ENCODE results near the gene YPEL4.
A peak's percentile ranks its signal among the peaks of the same experiment; 100 is the strongest.
"Not testable (repeated sequence)": the region's sequence is repeated elsewhere in the genome, so short reads cannot be mapped to it uniquely, and the experiment has no call there.

Gene YPEL4

GRCh38 chr11:57657194-57658022, 7.7 kb upstream of the YPEL4 start, which contains the start of gene CLP1:
CLP1 (plus strand) TSS chr11:57657762; CDS start chr11:57659477, 1,715 bp downstream.
- H3K27ac Mint-ChIP-seq: peak within 1 kb of the TSS; percentile 98

GRCh38 chr11:57656885-57657193, 7.1 kb upstream of the YPEL4 start:
- Mint-ChIP-seq H3K36me3 (peaks cover 6% of the 10 kb centered on the region), H3K27ac (peak overlapping the region; percentile 56)

More at GRCh38 chr11:57657194-57658022, 7.7 kb upstream of the YPEL4 start, which contains the start of gene CLP1:
- Mint-ChIP-seq H3K36me3 (peaks cover 6% of the 10 kb centered on the region), H3K9me3 (no peaks in the 10 kb centered on the region), H3K4me1 (peaks cover 38% of the 10 kb centered on the region), H3K4me3 (peak within 1 kb of the TSS; percentile 100), H3K27me3 (no peaks in the 10 kb centered on the region)

DNA sequence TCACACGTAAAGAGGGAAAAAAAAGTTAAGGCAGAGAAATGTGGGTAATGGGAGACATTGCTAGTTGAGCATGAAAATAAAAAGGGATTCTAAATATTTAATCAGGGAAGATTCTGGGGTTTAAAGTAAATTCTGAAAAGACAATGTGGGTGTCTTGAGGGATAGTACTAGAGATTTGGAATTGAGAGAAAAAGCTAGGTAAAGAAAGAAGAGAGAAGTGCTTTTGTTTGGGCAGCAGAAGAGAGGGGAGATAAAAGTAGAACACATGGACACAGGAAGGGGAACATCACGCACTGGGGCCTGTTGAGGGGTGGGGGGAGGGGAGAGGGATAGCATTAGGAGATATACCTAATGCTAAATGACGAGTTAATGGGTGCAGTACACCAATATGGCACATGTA, 3.5 kb upstream of the YPEL4 start:
- no peaks in the 10 kb centered on the region for H3K9me3 Mint-ChIP-seq
- peak overlapping the region; percentile 77 for H3K27ac Mint-ChIP-seq
- peaks cover 2% of the 10 kb centered on the region for H3K36me3 Mint-ChIP-seq
- peaks cover 1% of the 10 kb centered on the region for H3K27me3 Mint-ChIP-seq
- no peak overlapping the region for H3K4me3 Mint-ChIP-seq
- H3K4me1 Mint-ChIP-seq: peaks cover 49% of the 10 kb centered on the region

More at GRCh38 chr11:57656885-57657193, 7.1 kb upstream of the YPEL4 start:
- H3K27me3 Mint-ChIP-seq: no peaks in the 10 kb centered on the region
- H3K9me3 Mint-ChIP-seq: no peaks in the 10 kb centered on the region
- H3K4me3 Mint-ChIP-seq: peak overlapping the region; percentile 67
- peaks cover 38% of the 10 kb centered on the region for H3K4me1 Mint-ChIP-seq

DNA sequence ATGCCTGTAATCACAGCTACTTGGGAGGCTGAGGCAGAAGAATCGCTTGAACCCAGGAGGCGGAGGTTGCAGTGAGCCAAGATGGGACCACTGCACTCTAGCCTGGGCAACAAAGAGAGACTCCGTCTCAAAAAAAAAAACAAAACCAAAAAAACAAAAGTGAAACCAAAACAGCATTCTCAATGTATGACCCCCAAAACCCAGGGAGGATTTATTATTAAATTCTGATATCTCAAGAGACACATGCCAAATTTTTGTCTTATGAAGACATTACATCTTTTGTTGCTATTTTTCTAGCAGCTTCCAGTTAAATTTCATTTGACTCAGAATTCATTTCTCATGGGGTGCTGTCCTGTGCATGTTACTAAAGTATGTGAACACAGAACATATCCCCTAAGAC, 3.0 kb upstream of the YPEL4 start:
- Mint-ChIP-seq H3K36me3 (peaks cover 2% of the 10 kb centered on the region), H3K27me3 (peaks cover 4% of the 10 kb centered on the region), H3K4me1 (peaks cover 49% of the 10 kb centered on the region), H3K9me3 (no peaks in the 10 kb centered on the region), H3K4me3 (peak overlapping the region; percentile 23), H3K27ac (no peak overlapping the region)

GRCh38 chr11:57652230-57652629, 2.5 kb upstream of the YPEL4 start:
- H3K36me3 Mint-ChIP-seq: not testable (repeated sequence)

DNA sequence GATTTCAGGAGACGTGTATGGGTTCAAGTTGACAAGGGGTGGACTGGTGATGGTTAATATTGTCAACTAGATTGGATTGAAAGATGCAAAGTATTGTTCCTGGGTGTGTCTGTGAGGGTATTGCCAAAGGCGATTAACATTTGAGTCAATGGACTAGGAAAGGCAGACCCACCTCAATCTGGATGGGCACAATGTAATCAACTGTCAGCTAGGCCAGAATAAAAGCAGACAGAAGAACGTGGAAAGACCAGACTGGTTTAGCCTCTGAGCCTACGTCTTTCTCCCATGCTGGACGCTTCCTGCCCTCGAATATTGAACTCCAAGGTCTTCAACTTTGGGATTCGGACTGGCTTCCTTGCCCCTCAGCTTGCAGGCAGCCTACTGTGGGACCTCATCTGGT, 1.7 kb upstream of the YPEL4 start:
- H3K27ac Mint-ChIP-seq: no peak overlapping the region
- H3K9me3 Mint-ChIP-seq: no peaks in the 10 kb centered on the region
- H3K36me3 Mint-ChIP-seq: no peaks in the 10 kb centered on the region
- H3K4me1 Mint-ChIP-seq: peaks cover 48% of the 10 kb centered on the region
- no peak overlapping the region for H3K4me3 Mint-ChIP-seq
- peaks cover 11% of the 10 kb centered on the region for H3K27me3 Mint-ChIP-seq

More at GRCh38 chr11:57652230-57652629, 2.5 kb upstream of the YPEL4 start:
- Mint-ChIP-seq H3K4me3 (peak overlapping the region; percentile 23), H3K4me1 (peaks cover 46% of the 10 kb centered on the region)
- not testable (repeated sequence) for H3K9me3 Mint-ChIP-seq, H3K27me3 Mint-ChIP-seq, H3K27ac Mint-ChIP-seq

DNA sequence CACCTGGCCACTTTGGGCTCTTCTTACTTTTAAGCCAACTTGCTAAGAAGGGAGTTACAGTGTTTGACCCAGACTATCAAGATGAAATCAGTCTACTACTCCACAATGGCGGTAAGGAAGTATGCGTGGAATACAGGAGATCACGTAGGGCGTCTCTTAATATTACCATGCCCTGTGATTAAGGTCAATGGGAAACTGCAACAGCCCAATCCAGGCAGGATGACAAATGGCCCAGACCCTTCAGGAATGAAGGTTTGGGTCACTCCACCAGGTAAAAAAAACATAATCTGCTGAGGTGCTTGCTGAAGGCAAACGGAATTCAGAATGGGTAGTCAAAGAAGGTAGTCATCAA, 1.0 kb upstream of the YPEL4 start:
- H3K27me3 Mint-ChIP-seq: peaks cover 17% of the 10 kb centered on the region
- H3K27ac Mint-ChIP-seq: no peak overlapping the region
- no peak overlapping the region for H3K4me3 Mint-ChIP-seq
- H3K4me1 Mint-ChIP-seq: peaks cover 49% of the 10 kb centered on the region
- H3K9me3 Mint-ChIP-seq: no peaks in the 10 kb centered on the region
- H3K36me3 Mint-ChIP-seq: no peaks in the 10 kb centered on the region

DNA sequence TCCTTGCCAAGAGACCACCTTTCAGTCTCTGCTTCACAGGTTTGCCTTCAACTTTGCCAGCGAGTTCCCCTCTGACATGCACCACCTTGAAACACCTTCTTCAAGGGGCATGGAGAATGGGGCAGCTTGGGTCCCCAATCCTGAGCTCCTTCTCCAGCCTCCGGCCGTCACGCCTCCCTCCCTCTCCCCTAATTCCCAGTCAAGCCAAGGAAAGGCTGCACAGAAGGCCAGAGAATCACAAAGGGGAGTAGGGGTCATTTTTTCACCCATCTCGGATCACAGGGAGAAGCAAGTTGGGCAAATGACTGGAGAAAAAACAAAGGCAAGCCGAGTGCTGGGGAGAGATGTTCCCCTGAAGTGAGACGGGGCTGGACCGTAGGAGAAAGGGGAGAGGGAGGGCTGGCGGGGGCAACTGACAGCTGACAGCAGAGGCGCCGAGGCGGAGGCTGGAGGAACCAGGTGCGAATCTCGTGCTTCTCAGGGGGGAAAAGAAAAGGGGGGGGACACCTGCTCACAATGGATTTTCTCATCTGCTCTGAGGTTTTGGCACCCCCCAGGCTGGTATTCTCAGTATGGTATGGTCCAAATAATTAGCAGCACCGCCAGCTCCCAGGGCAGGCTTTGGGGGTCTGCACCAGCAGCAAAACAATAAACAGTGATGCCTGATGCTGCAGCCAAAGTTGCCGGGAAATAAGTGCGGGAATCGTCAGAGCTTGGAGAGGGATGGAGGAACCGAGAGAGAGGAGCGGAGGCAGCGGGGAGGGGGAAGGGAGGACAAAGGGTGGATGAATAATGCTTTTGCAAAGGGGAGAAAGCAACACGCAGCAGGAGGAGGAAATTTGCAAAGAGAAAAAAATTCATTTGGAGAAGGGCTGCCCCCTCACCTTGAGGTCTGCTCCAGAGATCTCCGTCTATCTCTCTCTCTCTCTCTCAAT, 644 bp downstream of the YPEL4 start:
- Mint-ChIP-seq H3K27ac (peak overlapping the region; percentile 51), H3K36me3 (no peaks in the 10 kb centered on the region), H3K4me1 (peaks cover 49% of the 10 kb centered on the region), H3K4me3 (peak overlapping the region; percentile 90), H3K27me3 (peaks cover 19% of the 10 kb centered on the region), H3K9me3 (no peaks in the 10 kb centered on the region)

DNA sequence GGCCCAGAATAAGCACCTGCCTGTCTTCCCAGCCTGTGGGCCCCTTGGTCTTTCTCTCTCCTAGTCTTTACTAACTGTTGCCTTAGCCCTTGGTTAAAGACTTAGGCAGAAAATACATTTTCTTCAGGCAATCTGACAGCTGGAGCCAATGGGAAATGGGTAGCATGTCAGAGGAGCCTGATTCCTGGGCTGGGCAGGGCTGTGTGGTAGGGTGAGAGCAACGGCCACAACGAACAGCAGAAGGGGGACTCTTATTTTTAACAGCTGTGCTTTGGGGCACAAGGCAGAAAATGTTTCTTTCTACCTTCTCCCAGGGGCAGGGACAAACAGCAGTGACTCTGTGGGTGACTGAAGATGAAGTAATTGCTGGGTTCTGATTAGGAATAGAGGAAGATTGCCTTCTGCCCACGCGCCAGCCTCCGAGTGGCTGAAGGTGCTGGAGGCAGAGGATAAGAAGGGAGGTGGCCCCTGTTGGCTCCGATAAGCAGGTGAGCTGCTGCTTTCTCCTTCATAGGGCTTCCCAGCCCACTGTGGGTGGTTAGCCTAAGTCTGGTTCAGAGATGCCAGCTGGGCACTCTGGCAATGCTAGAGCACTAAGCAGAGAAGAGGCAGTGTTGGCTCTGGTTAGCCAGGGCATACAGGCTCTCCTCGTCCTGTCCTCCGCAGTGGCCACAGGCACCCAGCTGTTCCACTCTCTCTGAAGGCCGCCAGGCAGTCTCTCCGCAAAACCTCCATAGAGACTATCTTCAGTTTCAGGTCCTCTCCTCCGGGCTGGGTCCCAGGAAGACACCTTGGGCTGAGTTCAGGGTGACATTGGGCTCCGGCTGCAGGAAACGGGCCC, 1.5 kb downstream of the YPEL4 start:
- H3K4me1 Mint-ChIP-seq: peaks cover 47% of the 10 kb centered on the region
- no peaks in the 10 kb centered on the region for H3K36me3 Mint-ChIP-seq
- H3K4me3 Mint-ChIP-seq: peak overlapping the region; percentile 90
- H3K27me3 Mint-ChIP-seq: peaks cover 21% of the 10 kb centered on the region
- no peaks in the 10 kb centered on the region for H3K9me3 Mint-ChIP-seq
- no peak overlapping the region for H3K27ac Mint-ChIP-seq

- no peaks in the 10 kb centered on the region for H3K9me3 Mint-ChIP-seq
- peaks cover 22% of the 10 kb centered on the region for H3K27me3 Mint-ChIP-seq
- no peak overlapping the region for H3K4me3 Mint-ChIP-seq
- H3K36me3 Mint-ChIP-seq: no peaks in the 10 kb centered on the region
- peaks cover 41% of the 10 kb centered on the region for H3K4me1 Mint-ChIP-seq
- H3K27ac Mint-ChIP-seq: no peak overlapping the region
These were observed 2.3 kb downstream of the YPEL4 start for GRCh38 chr11:57647372-57647771.

DNA sequence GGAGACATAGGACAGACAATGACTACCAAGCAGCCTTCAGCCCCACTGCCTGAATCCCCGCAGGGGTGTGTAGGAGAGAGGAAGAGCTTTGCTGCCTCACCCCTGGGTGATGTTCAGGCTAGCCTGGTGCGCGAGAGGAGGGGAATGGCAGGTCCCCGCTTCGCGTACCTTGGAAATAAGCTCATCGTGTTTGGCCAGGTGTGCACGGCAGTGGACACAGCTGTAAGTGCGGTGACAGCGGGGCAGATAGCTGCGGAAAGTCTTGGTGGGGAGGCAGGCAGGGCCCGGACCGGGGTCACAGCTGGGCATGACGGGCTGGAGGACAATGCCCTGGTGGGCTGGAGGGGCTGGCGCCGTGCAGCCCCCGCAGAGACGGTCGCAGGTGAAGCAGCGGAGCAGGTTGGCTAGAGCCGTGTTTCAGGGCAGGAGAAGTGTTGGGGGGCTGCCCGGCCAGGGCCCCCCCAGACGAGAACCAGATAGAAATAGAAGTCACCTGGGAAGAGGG, 2.9 kb downstream of the YPEL4 start:
- no peaks in the 10 kb centered on the region for H3K9me3 Mint-ChIP-seq
- H3K36me3 Mint-ChIP-seq: no peaks in the 10 kb centered on the region
- H3K27ac Mint-ChIP-seq: no peak overlapping the region
- no peak overlapping the region for H3K4me3 Mint-ChIP-seq
- H3K27me3 Mint-ChIP-seq: peaks cover 22% of the 10 kb centered on the region
- peaks cover 41% of the 10 kb centered on the region for H3K4me1 Mint-ChIP-seq

DNA sequence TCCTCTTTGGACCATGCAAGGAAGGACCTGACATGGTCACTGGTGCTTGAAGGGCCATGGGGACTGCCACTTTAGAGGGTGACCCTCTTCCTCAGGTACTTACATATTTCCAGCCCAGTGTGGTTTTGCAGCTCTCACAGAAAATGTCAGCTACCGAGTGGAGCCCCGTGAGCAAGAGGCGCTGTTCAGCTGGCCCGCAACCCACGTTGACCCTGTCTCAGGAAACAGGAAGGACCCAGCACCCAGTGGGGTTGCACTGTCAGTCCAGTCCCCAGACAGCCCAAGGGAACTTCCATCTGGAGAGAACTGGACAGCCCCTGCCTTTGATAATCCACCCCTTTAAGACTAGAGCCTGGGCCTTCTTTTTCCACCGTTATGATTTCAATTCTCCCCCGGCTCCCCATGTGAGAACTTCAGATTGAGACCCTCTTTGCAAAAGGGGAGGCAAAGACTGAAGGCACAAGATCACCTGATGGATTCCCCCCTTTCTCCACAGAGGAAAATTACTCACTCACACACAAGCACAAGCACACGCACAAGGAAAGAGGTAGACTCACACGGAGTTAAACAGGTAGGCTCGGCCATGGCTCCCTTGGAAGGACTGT, 3.4 kb downstream of the YPEL4 start:
- Mint-ChIP-seq H3K9me3 (no peaks in the 10 kb centered on the region), H3K36me3 (no peaks in the 10 kb centered on the region), H3K27ac (no peak overlapping the region), H3K4me3 (no peak overlapping the region), H3K27me3 (peaks cover 22% of the 10 kb centered on the region), H3K4me1 (peaks cover 41% of the 10 kb centered on the region)

DNA sequence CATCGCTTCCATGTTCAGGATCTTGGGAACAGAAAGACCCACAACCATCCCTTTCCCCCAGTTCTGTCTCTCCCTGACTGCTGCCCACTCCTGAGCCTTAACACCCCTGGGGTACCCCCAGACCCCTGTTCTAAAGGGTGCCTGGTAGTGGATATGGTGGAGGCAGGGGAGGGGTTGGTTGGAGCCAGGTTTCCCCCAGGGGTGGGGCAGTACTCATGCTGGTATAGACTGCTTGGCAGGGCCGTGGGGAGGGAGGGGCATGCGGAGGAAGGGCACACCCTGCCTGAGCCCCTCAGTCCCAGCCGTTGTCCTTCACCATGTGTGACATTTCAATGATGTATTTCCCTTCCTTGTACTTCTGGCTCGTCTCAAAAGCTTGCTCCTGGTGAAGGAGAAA, 4.0 kb downstream of the YPEL4 start:
- H3K4me3 Mint-ChIP-seq: no peak overlapping the region
- H3K36me3 Mint-ChIP-seq: no peaks in the 10 kb centered on the region
- H3K4me1 Mint-ChIP-seq: peaks cover 39% of the 10 kb centered on the region
- H3K27ac Mint-ChIP-seq: no peak overlapping the region
- no peaks in the 10 kb centered on the region for H3K9me3 Mint-ChIP-seq
- peaks cover 22% of the 10 kb centered on the region for H3K27me3 Mint-ChIP-seq

DNA sequence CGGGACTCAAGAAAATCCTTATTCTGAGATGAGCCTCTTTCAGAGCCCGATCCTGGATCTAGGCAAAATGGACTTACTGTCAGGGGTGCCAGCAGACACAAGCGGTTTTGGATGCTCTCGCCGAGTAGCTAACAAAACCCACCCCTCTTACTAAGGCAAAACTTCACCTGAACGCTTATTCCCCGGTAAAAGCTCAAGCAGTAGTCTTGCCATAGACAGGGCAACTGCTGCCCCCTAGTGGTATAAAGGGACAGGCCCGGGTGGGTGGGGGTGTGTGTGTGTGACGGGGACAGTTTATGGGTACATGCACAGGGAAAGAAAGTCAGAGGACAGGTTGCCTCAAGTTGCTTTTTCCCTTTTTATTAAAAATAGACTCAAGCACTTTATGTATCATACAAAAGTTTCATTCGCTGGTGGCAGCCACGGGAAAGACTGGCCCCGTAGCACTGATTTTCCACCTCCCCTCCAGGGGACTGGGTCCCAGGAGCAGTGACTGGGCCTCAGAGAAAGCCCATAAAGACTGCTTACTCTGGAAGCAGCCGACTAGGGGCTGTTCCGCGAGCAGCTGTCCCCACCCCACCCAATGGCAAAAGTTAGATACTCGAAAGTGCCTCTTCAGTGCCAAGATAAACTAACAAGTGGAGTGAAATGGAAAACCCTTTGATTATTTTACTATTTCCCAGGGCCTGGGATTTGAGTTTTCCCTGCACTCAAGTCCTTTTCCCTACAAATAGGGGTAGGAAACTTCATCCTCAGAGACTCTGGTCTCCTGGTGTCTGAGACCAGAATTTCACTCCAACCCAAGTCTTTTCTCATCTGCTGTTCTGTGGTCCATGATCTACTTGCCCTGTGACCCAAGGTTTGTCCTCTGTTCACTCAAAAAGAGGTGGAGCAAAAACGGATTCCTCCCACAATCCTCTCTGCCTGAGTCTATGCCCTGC, 4.7 kb downstream of the YPEL4 start:
- H3K9me3 Mint-ChIP-seq: no peaks in the 10 kb centered on the region
- H3K27ac Mint-ChIP-seq: no peak overlapping the region
- peaks cover 22% of the 10 kb centered on the region for H3K27me3 Mint-ChIP-seq
- peaks cover 34% of the 10 kb centered on the region for H3K4me1 Mint-ChIP-seq
- no peaks in the 10 kb centered on the region for H3K36me3 Mint-ChIP-seq
- no peak overlapping the region for H3K4me3 Mint-ChIP-seq
